T-helper 1 cell (primary cell): ENCODE results near the gene CLASP2.
"Not testable (repeated sequence)": the region's sequence is repeated elsewhere in the genome, so short reads cannot be mapped to it uniquely, and the experiment has no call there.

ENCODE experiments used
- DNase-seq, 5 donors: peaks; one replicate each; pipeline ENCODE4 v3.0.0-alpha.2; 2012 to 2020

The CLASP2 gene

GRCh38 chr3:33687406-33688010, 30.5 kb downstream of the CLASP2 start:
- no peak for DNase-seq

- DNase-seq: no peak
Measured at GRCh38 chr3:33682770-33683169, 35.3 kb downstream of the CLASP2 start.

- DNase-seq: no peak
Measured at GRCh38 chr3:33681667-33682066, 36.4 kb downstream of the CLASP2 start.

GRCh38 chr3:33678073-33678472, 40.0 kb downstream of the CLASP2 start:
- no peak for DNase-seq

GRCh38 chr3:33673436-33673835, 44.6 kb downstream of the CLASP2 start:
- DNase-seq: not testable (repeated sequence)

GRCh38 chr3:33668618-33669017, 49.4 kb downstream of the CLASP2 start:
- DNase-seq: no peak

GRCh38 chr3:33665294-33665693, 52.8 kb downstream of the CLASP2 start:
- no peak for DNase-seq

GRCh38 chr3:33664195-33664594, 53.9 kb downstream of the CLASP2 start:
- no peak for DNase-seq

- no peak for DNase-seq
Measured at GRCh38 chr3:33663042-33663441, 55.0 kb downstream of the CLASP2 start.

- DNase-seq: no peak
Measured at GRCh38 chr3:33659856-33660434, 58.1 kb downstream of the CLASP2 start.

- no peak for DNase-seq
Measured at GRCh38 chr3:33658991-33659848, 58.8 kb downstream of the CLASP2 start.

- no peak for DNase-seq
Measured at GRCh38 chr3:33658621-33658990, 59.4 kb downstream of the CLASP2 start.

- DNase-seq: no peak
Measured at GRCh38 chr3:33658039-33658438, 60.0 kb downstream of the CLASP2 start.

- DNase-seq: no peak
Measured at GRCh38 chr3:33652736-33653135, 65.3 kb downstream of the CLASP2 start.

GRCh38 chr3:33651101-33651500, 67.0 kb downstream of the CLASP2 start:
- not testable (repeated sequence) for DNase-seq

GRCh38 chr3:33650495-33650894, 67.6 kb downstream of the CLASP2 start:
- no peak for DNase-seq

- no peak for DNase-seq
Measured at GRCh38 chr3:33648793-33649192, 69.3 kb downstream of the CLASP2 start.

- no peak for DNase-seq
Measured at GRCh38 chr3:33646406-33646805, 71.6 kb downstream of the CLASP2 start.

- DNase-seq: peak in 4 of 5 donors; percentile 10 to 24 (median 18)
Measured at GRCh38 chr3:33645060-33645647, 72.9 kb downstream of the CLASP2 start.

- no peak for DNase-seq
Measured at GRCh38 chr3:33644582-33644981, 73.5 kb downstream of the CLASP2 start.

GRCh38 chr3:33642806-33643205, 75.2 kb downstream of the CLASP2 start:
- DNase-seq: no peak

- no peak for DNase-seq
Measured at GRCh38 chr3:33639889-33640288, 78.2 kb downstream of the CLASP2 start.

- DNase-seq: no peak
Measured at GRCh38 chr3:33637482-33637881, 80.6 kb downstream of the CLASP2 start.
